HepG2 (cell line): ENCODE results near the gene C14orf119. TPM values are rescaled to one million over a fixed set of nuclear protein-coding genes. Genes with fewer than 3 reads are reported as not detected.
A peak's percentile ranks its signal among the peaks of the same experiment; 100 is the strongest.

Experiments used
- ARID2 ChIP-seq: sonication (generic); formaldehyde crosslinking; IDR thresholded peaks from 2 replicates; pipeline ENCODE4 v1.8.1; 2022; ENCODE audit warnings: mild to moderate bottlenecking, missing genetic modification reagents, borderline replicate concordance
- ARNTL ChIP-seq: sonication (generic); formaldehyde crosslinking; IDR thresholded peaks from 2 replicates; pipeline ENCODE4 v1.4.0; 2020; ENCODE audit warnings: mild to moderate bottlenecking, missing genetic modification reagents
- CCAR2 ChIP-seq: fragments of 200-400 bp; formaldehyde crosslinking; optimal IDR thresholded peaks from 2 replicates; pipeline ENCODE3; 2018; ENCODE audit warnings: low read depth, mild to moderate bottlenecking, low read length, moderate library complexity
- CCDC6 ChIP-seq: sonication (generic); formaldehyde crosslinking; IDR thresholded peaks from 2 replicates; pipeline ENCODE4 v1.8.1; 2022; ENCODE audit warnings: mild to moderate bottlenecking, missing genetic modification reagents, moderate library complexity
- ETV5 ChIP-seq: IDR thresholded peaks from 2 replicates; pipeline ENCODE4 v1.6.1; 2018; ENCODE audit warnings: missing biosample characterization, missing genetic modification reagents, inconsistent platforms, borderline replicate concordance
- GTF3A ChIP-seq: sonication (generic); formaldehyde crosslinking; conservative IDR thresholded peaks from 2 replicates; pipeline ENCODE4 v1.4.0; 2020; ENCODE audit warnings: mild to moderate bottlenecking, missing genetic modification reagents
- MAFG ChIP-seq: sonication (generic); formaldehyde crosslinking; IDR thresholded peaks from 2 replicates; pipeline ENCODE4 v1.5.1; 2020; ENCODE audit warnings: mild to moderate bottlenecking, missing genetic modification reagents
- MYNN ChIP-seq: sonication (generic); formaldehyde crosslinking; IDR thresholded peaks from 2 replicates; pipeline ENCODE4 v1.4.0; 2020; ENCODE audit warnings: mild to moderate bottlenecking, low read depth, missing genetic modification reagents
- MZF1 ChIP-seq: sonication (generic); formaldehyde crosslinking; IDR thresholded peaks from 2 replicates; pipeline ENCODE4 v1.8.1; 2023; ENCODE audit warnings: mild to moderate bottlenecking, missing genetic modification reagents, borderline replicate concordance
- NR2F1 ChIP-seq, 2 experiments: fragments of 450-650 bp in 1 of 2; formaldehyde crosslinking in 1 of 2; IDR thresholded peaks; 2 replicates each; pipeline versions ENCODE4 v1.5.0 to v1.6.1; 2016 to 2020; ENCODE audit warnings: mild to moderate bottlenecking in 1 of 2, missing compliant biosample characterization in 1 of 2, missing genetic modification reagents in 1 of 2, moderate library complexity in 1 of 2
- PAF1 ChIP-seq: IDR thresholded peaks from 2 replicates; pipeline ENCODE4 v1.6.1; 2016; ENCODE audit warnings: missing genetic modification reagents, missing compliant biosample characterization
- PAX8 ChIP-seq: sonication (generic); formaldehyde crosslinking; IDR thresholded peaks from 2 replicates; pipeline ENCODE4 v1.8.0; 2022; ENCODE audit warnings: mild to moderate bottlenecking, missing genetic modification reagents, borderline replicate concordance
- POLR2A ChIP-seq, 2 experiments: IDR thresholded peaks; 2 replicates each; pipeline ENCODE4 v1.6.1; 2011; ENCODE audit warnings: low read depth in 2 of 2, low read length in 2 of 2, mild to moderate bottlenecking in 1 of 2, moderate library complexity in 1 of 2; ENCODE audit not compliant: insufficient read depth in 1 of 2
- RBM22 ChIP-seq: fragments of 200-400 bp; formaldehyde crosslinking; optimal IDR thresholded peaks from 2 replicates; pipeline ENCODE3; 2017; ENCODE audit warnings: mild to moderate bottlenecking, low read length, moderate library complexity
- SIX4 ChIP-seq: sonication (generic); formaldehyde crosslinking; IDR thresholded peaks from 2 replicates; pipeline ENCODE4 v1.4.0; 2020; ENCODE audit warnings: missing genetic modification reagents
- SMARCC2 ChIP-seq: fragments of 450-650 bp; IDR thresholded peaks from 2 replicates; pipeline ENCODE4 v1.6.1; 2017; ENCODE audit warnings: antibody characterized with exemption, mild to moderate bottlenecking
- TCF12 ChIP-seq, 2 experiments: fragments of 450-650 bp in 1 of 2; sonication (generic) in 1 of 2; formaldehyde crosslinking in 1 of 2; IDR thresholded peaks; 2 replicates each; pipeline versions ENCODE4 v1.6.1 to v1.8.0; 2017 to 2022; ENCODE audit warnings: antibody characterized with exemption in 1 of 2, mild to moderate bottlenecking in 1 of 2, missing genetic modification reagents in 1 of 2, moderate library complexity in 1 of 2
- THRA ChIP-seq: sonication (generic); formaldehyde crosslinking; IDR thresholded peaks from 2 replicates; pipeline ENCODE4 v1.4.0; 2020; ENCODE audit warnings: missing genetic modification reagents, borderline replicate concordance
- TOE1 ChIP-seq: sonication (generic); formaldehyde crosslinking; IDR thresholded peaks from 2 replicates; pipeline ENCODE4 v1.4.0; 2020; ENCODE audit warnings: mild to moderate bottlenecking, missing genetic modification reagents
- WIZ ChIP-seq: sonication (generic); formaldehyde crosslinking; IDR thresholded peaks from 2 replicates; pipeline ENCODE4 v1.5.1; 2020; ENCODE audit warnings: mild to moderate bottlenecking, missing genetic modification reagents
- ZBTB46 ChIP-seq: sonication (generic); formaldehyde crosslinking; IDR thresholded peaks from 2 replicates; pipeline ENCODE4 v1.4.0; 2020; ENCODE audit warnings: mild to moderate bottlenecking, missing genetic modification reagents, borderline replicate concordance
- ZFP1 ChIP-seq: IDR thresholded peaks from 2 replicates; pipeline ENCODE4 v1.6.1; 2016
- ZNF143 ChIP-seq: sonication (generic); formaldehyde crosslinking; IDR thresholded peaks from 2 replicates; pipeline ENCODE4 v1.4.0; 2020; ENCODE audit warnings: missing genetic modification reagents
- ZNF572 ChIP-seq: sonication (generic); formaldehyde crosslinking; IDR thresholded peaks from 2 replicates; pipeline ENCODE4 v1.5.1; 2020; ENCODE audit warnings: mild to moderate bottlenecking, missing genetic modification reagents
- ZNF839 ChIP-seq: sonication (generic); formaldehyde crosslinking; IDR thresholded peaks from 2 replicates; pipeline ENCODE4 v1.4.0; 2020; ENCODE audit warnings: missing genetic modification reagents, mild to moderate bottlenecking, borderline replicate concordance
- ZSCAN29 ChIP-seq: sonication (generic); formaldehyde crosslinking; conservative IDR thresholded peaks from 2 replicates; pipeline ENCODE4 v1.4.0; 2020; ENCODE audit warnings: mild to moderate bottlenecking, missing genetic modification reagents
- polyA plus RNA-seq, 8 experiments: library from polyadenylated mRNA; depleted of rRNA in 3 of 8; stranded (reverse) in 7 of 8; unstranded in 1 of 8; fragments of >200 nt; fragmentation: Illumina TruSeq in 4 of 8; extraction: Trizol in 4 of 8; gene quantifications; 2 replicates each; pipeline versions ENCODE4 v1.2.1 to v1.2.3, GENCODE V29; 2011 to 2016; ENCODE audit warnings: low read depth in 4 of 8, missing spikeins in 1 of 8, mixed read lengths in 1 of 8; ENCODE audit not compliant: insufficient read depth in 1 of 8
- total RNA-seq, 5 experiments: library from RNA; depleted of rRNA; stranded (reverse); fragments of >200 nt; fragmentation: Illumina TruSeq; extraction: Trizol; gene quantifications; 2 replicates each; pipeline ENCODE4 v1.2.3, GENCODE V29; 2016; ENCODE audit warnings: low read depth in 1 of 5
- TF ChIP-seq, protein P1 (sequence below): sonication (generic); formaldehyde crosslinking; IDR thresholded peaks from 2 replicates; pipeline ENCODE4 v1.5.1; 2020; ENCODE audit warnings: mild to moderate bottlenecking, moderate library complexity, missing genetic modification reagents

C14orf119 gene
- total and polyA plus RNA-seq, 2 of the 13 experiments (the other 11 are each of a cell fraction or from before 2014, with no cell fraction given): 117 to 206 TPM

DNA sequence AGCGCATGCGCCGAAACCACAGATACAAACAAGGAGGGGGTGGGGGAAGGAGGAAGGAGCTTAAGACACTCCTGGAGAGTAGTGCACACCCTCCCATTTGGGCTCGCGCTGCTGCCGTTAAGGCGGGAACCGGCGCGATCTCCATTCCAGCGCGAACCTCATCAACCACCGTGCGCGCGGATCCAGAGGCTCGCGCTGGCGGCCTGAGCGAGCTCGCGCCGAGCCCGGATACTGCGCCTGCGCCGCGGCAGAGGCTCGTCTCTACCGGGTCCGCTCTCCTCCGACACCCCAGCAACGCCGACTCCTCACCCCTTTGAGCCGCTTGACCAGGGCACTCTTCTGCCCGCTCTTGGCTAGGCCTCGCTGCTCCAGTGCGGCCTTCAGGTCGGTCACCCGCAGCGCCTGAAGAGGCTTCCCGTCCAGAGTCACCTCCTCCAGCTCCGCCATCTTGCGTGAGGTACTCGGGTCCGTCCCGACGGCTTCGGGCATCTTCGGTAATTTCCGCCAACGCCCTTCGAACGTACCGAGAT is 574 bp upstream of the C14orf119 start, which contains the start of gene ACIN1 (continued):
- TF ChIP-seq GTF3A (CRISPR knock-in tag) (peak; percentile 99), SMARCC2 (no peak), THRA (CRISPR knock-in tag) (peak; percentile 80), PAF1 (no peak; the same call in 1 of the 2 replicates), MYNN (peak; percentile 97), CCAR2 (no peak), ZFP1 (CRISPR knock-in tag) (peak; percentile 55; the same call in 1 of the 2 replicates), ZNF143 (CRISPR knock-in tag) (no peak), ZNF572 (CRISPR knock-in tag) (peak; percentile 67; the same call in 1 of the 2 replicates), WIZ (CRISPR knock-in tag) (peak; percentile 98), PAX8 (CRISPR knock-in tag) (peak; percentile 100), ETV5 (peak; percentile 20; the same call in 1 of the 2 replicates), NR2F1 (CRISPR knock-in tag; IDR thresholded peaks at IDR 0.05) (no peak), ARNTL (no peak; the same call in none of the 2 replicates), ZBTB46 (CRISPR knock-in tag) (peak; percentile 95), TCF12 (IDR thresholded peaks at IDR 0.05) (no peak), TCF12 (CRISPR knock-in tag; IDR thresholded peaks at IDR 0.05) (peak; percentile 89; the same call in 1 of the 2 replicates), CCDC6 (CRISPR knock-in tag) (0 out of 2 replicates have a peak, but pooled peaks have one; percentile 73), SIX4 (peak; percentile 62; the same call in 1 of the 2 replicates), TOE1 (CRISPR knock-in tag) (peak; percentile 18; the same call in 1 of the 2 replicates), RBM22 (peak; percentile 81), ZNF839 (peak; percentile 99; the same call in 1 of the 2 replicates), ARID2 (CRISPR knock-in tag) (peak; percentile 91; the same call in 1 of the 2 replicates), POLR2A (IDR thresholded peaks at IDR 0.05; ENCODE audit: insufficient read depth in 1 of 2, low read depth in 2 of 2, low read length in 2 of 2) (peak in 1 of 2 experiments; percentile 94; a peak in 2 of 4 replicates), MAFG (CRISPR knock-in tag) (no peak), MZF1 (CRISPR knock-in tag) (peak; percentile 64; the same call in 1 of the 2 replicates), ZSCAN29 (CRISPR knock-in tag) (peak; percentile 96)
- TF ChIP-seq, protein P1, sequence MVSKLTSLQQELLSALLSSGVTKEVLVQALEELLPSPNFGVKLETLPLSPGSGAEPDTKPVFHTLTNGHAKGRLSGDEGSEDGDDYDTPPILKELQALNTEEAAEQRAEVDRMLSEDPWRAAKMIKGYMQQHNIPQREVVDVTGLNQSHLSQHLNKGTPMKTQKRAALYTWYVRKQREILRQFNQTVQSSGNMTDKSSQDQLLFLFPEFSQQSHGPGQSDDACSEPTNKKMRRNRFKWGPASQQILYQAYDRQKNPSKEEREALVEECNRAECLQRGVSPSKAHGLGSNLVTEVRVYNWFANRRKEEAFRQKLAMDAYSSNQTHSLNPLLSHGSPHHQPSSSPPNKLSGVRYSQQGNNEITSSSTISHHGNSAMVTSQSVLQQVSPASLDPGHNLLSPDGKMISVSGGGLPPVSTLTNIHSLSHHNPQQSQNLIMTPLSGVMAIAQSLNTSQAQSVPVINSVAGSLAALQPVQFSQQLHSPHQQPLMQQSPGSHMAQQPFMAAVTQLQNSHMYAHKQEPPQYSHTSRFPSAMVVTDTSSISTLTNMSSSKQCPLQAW (CRISPR knock-in tag): peak; percentile 72; the same call in 1 of the 2 replicates
